HG03060 (cell line): ENCODE data around the gene OR52K1.
"Not testable (repeated sequence)": the region's sequence is repeated elsewhere in the genome, so short reads cannot be mapped to it uniquely, and the experiment has no call there.

Experiments
- ATAC-seq: cut with Tn5 transposase; IDR thresholded peaks from one replicate; pipeline ENCODE4 v1.9.1; 2021; ENCODE audit warnings: low read depth, moderate number of reproducible peaks; ENCODE audit not compliant: unreplicated experiment

Gene OR52K1

DNA sequence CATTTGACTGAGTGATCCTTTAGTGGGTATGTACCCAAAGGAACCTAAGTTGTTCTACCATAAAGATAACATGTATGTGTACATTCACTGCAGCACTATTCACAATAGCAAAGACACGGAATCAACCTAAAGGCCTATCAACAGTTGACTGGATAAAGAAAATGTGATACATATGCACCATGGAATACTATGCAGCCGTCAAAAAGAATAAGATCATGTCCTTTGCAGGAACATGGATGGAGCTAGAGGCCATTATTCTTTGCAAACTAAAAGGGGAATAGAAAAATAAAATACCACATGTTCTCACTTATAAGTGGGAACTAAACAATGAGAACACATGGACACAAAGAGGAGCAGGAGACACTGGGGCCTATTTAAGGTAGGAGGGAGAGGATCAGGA is 9.0 kb downstream of the OR52K1 start:
- not testable (repeated sequence) for ATAC-seq

DNA sequence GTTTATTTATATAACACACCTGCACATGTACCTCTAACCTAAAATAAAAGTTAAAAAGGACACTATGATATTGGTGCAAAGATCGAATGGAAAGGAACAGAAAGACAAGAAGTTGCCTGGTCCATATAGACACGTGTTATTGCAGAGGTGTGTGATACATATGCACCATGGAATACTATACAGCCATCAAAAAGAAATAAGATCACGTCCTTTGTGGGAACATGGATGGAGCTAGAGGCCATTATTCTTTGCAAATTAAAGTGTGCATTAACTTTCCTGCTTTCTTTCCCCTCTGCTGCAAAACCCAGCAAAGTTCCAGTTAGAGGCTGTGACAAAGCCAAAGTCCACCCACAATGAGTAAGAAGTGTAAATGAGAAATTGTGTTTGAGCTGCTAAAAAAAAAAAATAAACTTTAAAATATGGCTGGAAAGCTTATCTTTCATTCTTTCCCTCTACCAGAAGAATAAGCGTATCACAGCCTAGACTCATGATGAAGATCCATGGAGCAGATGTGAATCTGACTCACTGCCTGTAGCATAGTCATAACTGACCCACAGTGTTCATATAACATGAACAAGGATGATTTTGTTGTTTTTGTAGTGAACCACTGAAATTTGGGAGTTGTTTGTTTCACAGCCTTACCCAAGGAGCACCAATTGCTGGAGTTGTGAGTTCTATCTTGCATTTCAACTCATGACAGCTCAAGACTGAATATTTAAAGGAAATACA is 9.6 kb downstream of the OR52K1 start:
- ATAC-seq: no peak

DNA sequence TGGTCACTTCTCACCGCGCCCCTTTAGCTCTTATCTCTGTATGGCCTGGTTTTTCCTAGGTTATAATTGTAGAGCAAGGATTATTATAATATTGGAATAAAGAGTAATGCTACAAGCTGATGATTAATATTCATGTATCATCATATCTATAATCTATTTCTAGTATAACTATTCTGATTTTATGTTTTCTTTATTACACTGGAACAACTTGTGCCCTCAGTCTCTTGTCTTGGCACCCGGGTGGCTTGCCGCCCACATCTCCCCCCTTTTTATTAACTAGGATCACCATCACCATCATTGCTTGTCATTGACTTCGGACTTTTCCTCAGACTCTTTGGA is 11.0 kb downstream of the OR52K1 start:
- ATAC-seq: no peak

DNA sequence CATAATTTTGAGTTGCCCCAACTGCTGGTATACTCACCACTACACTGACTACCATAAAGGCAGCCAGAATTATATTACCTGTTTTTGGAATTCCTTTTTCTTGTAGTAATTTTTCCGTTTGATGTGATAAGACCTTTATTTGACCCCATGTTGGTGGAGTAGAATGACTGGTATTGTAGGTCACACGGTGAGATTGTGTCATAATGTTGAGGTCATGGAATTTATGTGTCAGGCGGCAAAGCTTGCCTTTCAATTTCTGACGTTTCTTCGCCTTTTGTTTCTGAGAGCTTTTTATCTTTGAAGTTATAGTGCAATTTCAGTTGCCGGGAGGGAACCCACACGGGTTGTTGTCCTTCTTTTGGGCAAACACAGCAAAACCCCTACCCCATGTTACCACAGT is 13.0 kb downstream of the OR52K1 start:
- ATAC-seq: no peak

DNA sequence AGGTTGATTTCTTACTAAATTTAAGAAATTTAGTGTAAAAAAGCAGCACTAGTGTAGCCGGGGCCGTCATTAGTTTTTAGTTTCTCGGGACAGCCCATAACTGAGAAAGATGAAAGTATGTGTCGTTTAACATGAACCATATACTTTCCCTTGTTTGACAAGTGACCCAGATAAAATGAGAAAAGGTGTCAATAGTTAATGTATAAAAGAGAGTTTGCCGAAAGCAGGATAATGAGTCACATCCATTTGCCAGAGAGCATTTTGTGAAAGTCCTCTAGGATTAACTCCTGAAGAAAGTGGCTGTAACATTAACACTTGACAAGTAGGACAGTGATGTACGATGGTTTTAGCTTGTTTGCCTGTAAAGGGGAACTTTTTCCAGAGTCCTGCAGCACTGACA is 13.5 kb downstream of the OR52K1 start:
- ATAC-seq: no peak

DNA sequence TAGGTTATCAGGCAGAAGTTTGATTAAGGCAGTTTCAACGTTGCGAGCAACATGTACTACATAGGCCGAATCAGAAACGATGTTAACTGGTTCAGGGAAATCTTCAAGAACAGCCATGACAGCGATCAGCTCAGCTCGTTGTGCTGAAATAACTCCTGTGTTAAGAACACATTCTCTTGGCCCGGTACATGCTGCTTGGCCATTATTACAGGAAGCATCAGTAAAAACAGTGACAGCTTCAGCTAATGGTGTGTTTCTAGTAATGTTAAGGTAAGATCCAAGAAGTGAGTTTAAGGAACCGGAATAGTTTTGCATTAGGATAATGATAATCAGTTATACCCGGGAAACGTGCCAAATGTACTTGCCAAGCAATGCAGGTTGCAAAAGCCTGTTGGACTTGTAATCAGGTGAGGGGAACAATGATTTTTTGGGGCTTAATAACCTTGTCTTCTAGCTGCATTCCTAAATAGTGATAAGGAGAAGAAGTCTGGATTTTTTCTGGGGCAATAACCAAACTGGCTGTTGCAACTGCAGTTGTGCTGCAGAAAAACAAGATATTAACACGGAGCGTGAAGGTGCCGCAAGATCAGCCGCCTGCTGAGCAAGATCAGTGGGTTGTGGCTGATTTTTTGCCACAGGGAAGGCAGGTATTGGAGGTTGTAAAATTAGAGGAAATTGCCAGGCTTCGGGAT is 14.3 kb downstream of the OR52K1 start:
- no peak for ATAC-seq

DNA sequence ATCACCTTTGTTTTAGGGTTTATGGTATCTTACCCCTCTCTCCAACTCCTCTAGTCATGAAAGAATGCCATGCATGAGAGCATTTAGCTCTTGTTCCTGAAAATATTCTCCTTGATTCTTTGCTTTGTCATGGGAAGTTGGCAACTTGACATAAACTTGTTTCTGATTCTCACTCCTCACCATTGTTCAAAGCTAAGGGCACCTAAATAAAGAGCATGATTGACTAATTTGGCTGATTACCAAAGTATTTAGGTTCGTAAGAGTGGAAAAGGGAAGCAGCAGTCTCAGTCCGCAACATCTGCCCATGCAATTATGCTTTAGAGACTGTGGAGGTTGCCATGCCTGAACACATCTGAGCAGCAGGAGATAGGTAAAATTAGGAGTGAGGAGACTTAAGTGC is 26.4 kb downstream of the OR52K1 start:
- no peak for ATAC-seq

DNA sequence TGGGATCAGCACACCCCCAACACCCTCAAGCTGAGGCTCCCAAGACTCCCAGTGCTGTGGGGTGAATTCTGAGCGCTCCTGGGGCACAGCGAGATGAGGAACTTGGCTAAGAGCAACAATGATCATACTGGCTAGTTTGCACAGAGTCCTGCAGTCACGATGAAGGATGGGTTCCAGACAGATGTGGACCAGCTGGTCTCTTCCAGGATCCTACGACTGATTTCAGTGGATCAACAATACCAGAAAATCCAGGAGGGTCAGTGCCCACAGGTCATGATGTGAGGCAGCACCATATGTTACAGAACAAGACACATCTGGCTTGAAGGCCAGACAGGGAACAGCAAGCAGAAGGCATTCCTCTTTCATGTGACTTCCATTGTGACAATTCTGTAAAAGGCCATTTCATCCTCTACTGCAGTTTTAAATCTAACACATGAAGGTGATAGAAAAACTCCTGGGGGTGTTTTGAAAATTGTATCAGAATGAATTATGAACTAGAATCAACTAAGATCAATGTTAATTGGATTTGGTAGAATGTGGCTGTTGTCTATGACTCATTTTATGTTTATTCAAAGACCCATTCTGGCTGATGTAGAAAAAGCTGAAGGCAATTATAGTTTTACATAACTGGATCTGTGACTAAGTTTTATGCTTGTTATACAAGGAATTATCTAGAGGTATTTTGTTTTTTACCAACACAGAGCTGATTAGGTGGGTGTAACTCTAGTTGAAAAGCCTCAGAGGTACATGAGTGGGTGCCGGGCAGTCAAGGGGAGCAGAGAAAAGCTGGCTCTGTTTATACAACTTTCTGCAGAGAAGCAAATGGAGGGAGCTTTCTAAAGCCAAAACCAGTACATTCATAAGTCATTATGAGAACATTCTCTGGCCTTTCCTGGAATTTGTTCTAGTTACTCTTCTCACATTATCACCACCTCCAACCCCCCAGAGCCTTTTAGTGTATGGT is 29.1 kb downstream of the OR52K1 start:
- ATAC-seq: no peak

DNA sequence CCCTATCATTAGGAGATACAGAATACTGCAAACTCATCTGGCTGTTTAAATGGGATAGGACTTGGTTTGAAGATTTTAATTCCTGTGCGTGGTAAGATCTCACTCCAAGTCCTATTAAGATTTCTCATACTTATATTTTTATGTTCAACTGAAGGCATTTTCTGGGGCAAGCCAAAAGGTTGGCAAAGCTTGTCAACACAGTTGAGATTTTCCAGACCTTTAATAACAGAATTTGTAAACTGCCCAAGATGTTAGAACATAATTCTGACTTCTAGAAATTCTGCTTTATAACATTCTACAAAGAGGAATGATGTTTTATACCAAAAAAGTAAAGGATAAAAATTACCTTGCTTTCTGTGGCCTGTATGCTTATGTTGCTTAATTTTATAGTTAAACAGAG is 31.8 kb downstream of the OR52K1 start:
- ATAC-seq: no peak

DNA sequence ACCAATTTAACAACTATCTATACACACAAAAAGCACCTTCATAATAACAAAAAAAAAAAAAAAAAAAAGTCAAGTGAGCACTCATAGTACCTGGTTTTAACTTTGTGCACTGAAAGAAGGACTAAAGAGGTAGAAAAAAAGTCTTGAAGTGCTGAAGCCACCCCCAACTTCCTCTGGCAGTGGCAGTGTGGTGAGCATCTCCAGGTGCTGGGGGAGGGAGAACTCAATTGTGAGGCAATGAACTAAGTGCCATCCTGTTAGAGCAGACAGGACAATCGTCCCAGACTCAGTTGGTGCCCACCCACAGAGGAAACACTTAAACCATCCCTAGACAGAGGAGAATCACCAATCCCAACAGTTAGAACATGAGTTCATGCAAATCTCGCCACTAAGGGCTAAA is 39.9 kb downstream of the OR52K1 start:
- no peak for ATAC-seq

DNA sequence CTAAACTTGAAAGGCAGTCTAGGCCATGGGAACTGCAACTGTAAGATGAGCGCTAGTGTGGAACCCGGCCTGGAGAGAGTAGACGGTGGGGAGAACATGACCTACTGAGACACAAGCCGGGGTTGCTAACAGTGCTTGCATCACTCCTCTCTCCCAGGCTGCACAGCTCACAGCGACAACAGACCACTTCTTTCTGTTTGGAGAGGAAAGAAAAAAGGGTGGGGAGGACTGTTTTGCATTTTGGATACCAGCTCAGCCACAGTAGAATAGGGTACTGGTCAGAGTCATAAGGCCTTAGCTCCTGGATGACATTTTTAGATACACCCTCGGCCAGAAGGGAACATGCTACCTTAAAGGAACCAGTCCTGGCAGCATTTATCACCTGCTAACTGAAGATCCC is 40.3 kb downstream of the OR52K1 start:
- ATAC-seq: no peak

DNA sequence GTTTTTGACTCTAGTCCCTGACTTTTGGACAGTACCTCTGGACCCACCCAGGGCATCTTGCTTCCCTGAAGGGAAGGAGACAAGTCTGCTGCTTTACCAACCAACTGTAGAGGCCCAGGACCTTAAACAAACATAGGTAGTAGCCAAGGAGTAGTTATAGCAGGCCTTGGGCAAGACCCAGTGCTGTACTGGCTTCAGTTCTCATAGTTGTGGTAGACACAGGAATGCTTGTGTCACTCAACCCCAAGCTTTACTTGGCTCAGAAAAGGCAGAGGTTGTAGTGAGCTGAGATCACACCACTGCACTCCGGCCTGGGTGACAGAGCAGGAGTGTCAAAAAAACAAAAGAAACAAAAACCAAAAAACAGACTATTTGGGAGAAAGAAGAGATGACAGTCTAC is 41.2 kb downstream of the OR52K1 start:
- no peak for ATAC-seq

DNA sequence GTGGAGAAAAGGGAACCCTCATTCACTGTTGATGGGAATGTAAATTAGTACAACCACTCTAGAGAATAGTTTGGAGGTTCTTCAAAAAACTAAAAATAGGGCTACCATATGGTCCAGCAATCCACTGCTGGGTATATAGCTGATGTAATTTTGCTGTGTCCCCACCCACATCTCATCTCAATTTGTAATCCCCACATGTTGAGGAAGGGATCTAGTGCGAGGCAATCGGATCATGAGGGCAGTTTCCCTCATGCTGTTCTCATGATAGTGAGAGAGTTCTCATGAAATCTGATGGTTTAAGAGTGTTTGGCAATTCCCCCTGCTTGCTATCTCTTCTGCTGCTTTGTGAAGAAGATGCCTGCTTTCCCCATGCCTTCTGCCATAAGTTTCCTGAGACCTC is 45.5 kb downstream of the OR52K1 start:
- ATAC-seq: no peak

DNA sequence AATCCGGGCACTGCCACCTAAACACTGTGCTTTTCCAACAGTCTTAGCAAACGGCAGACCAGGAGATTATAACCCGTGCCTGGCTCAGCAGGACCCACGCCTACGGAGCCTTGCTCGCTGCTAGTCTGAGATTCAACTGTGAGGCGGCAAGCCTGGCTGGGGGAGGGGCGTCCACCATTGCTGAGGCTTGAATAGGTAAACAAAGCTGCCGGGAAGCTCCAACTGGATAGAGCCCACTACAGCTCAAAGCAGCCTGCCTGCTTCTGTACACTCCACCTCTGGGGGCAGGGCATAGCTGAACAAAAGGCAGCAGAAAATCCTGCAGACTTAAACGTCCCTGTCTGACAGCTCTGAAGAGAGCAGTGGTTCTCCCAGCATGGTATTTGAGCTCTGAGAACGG is 49.2 kb downstream of the OR52K1 start:
- not testable (repeated sequence) for ATAC-seq

DNA sequence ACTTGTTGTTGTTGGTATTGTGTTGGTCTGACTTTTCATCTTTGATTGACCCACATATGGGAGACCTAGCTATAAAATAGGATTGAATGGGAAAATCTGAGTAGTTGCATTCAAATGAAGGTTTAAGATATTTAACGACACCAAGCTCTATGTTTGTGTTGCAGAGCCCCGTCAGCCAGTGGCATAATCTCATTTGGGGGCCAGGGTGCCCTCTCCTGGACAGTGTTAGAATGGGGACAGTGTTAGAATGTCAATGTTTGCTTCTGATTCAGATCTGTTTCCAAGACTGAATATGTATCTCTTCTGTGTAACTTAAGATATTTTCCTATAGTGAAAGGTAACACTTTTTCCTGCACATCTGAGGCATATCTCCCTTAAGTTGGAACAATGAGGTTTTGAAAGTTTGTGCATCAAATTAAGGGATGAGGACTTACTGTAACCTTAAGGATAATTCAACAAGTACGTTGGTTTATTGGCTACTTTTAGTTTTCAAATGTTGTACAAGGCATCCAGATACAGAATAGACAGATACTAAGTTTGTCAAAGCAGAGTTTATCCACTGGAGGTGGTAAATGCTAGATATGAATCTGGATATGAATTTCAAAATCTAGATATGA is 57.3 kb downstream of the OR52K1 start:
- ATAC-seq: no peak

DNA sequence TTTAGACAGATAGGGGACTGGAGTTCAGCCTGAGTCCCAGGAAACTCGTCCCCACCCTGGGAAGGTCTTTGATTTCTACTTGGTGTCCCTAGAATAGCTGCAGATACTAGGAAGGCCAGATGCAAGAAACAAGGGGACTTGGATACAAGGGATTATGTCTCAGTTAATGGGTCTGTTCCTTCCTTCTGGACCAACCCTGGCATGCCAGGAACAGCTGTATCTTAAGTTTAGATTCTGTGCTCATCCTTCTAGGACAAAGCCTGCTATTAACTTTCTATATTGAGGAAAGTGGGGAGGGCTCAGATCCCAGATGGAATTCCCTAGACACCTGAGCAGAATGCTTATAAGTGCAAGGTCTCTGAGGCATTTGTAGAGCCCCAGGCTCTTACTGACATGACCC is 58.6 kb downstream of the OR52K1 start:
- ATAC-seq: no peak
